CD4-positive, alpha-beta T cell treated with Interleukin-12 subunit alpha and Interleukin-12 subunit beta, for 1 hour (primary cell): Measurements from ENCODE around the gene LRMDA.
"Not testable (repeated sequence)": the region's sequence is repeated elsewhere in the genome, so short reads cannot be mapped to it uniquely, and the experiment has no call there.

Experiments used
- DNase-seq: peaks from one replicate; pipeline ENCODE4 v3.0.0-alpha.2; 2020

The LRMDA gene

GRCh38 chr10:75723319-75723980 lies 292.0 kb downstream of the LRMDA start:
- no peak for DNase-seq

- no peak for DNase-seq
Measured at GRCh38 chr10:75724047-75724446, 292.6 kb downstream of the LRMDA start.

- no peak for DNase-seq
Measured at GRCh38 chr10:75726522-75727483, 295.4 kb downstream of the LRMDA start.

- no peak for DNase-seq
Measured at GRCh38 chr10:75730847-75731246, 299.4 kb downstream of the LRMDA start.

- no peak for DNase-seq
Measured at GRCh38 chr10:75733135-75733890, 301.9 kb downstream of the LRMDA start.

GRCh38 chr10:75736151-75736640 lies 304.8 kb downstream of the LRMDA start:
- DNase-seq: no peak

- DNase-seq: no peak
Measured at GRCh38 chr10:75736889-75737579, 305.6 kb downstream of the LRMDA start.

GRCh38 chr10:75737580-75737949 lies 306.1 kb downstream of the LRMDA start:
- no peak for DNase-seq

GRCh38 chr10:75738924-75739323 lies 307.5 kb downstream of the LRMDA start:
- DNase-seq: no peak

GRCh38 chr10:75739414-75740143 lies 308.2 kb downstream of the LRMDA start:
- DNase-seq: no peak

GRCh38 chr10:75740541-75740940 lies 309.1 kb downstream of the LRMDA start:
- DNase-seq: no peak

- no peak for DNase-seq
Measured at GRCh38 chr10:75742355-75742754, 310.9 kb downstream of the LRMDA start.

GRCh38 chr10:75743291-75743778 lies 311.9 kb downstream of the LRMDA start:
- DNase-seq: no peak

- no peak for DNase-seq
Measured at GRCh38 chr10:75744261-75744660, 312.8 kb downstream of the LRMDA start.

- DNase-seq: no peak
Measured at GRCh38 chr10:75746356-75746755, 314.9 kb downstream of the LRMDA start.

- DNase-seq: not testable (repeated sequence)
Measured at GRCh38 chr10:75750093-75750875, 318.9 kb downstream of the LRMDA start.

- DNase-seq: no peak
Measured at GRCh38 chr10:75751232-75751631, 319.8 kb downstream of the LRMDA start.

GRCh38 chr10:75753621-75754020 lies 322.2 kb downstream of the LRMDA start:
- no peak for DNase-seq

- DNase-seq: no peak
Measured at GRCh38 chr10:75754096-75754831, 322.8 kb downstream of the LRMDA start.

- DNase-seq: no peak
Measured at GRCh38 chr10:75755528-75755927, 324.1 kb downstream of the LRMDA start.
